ELF-1 (cell line): Measurements from ENCODE around the gene CPA5.

ENCODE experiments used
- DNase-seq: peaks from one replicate; pipeline ENCODE4 v3.0.0-alpha.2; 2016; ENCODE audit warnings: low read depth, low spot score

The CPA5 gene

DNA sequence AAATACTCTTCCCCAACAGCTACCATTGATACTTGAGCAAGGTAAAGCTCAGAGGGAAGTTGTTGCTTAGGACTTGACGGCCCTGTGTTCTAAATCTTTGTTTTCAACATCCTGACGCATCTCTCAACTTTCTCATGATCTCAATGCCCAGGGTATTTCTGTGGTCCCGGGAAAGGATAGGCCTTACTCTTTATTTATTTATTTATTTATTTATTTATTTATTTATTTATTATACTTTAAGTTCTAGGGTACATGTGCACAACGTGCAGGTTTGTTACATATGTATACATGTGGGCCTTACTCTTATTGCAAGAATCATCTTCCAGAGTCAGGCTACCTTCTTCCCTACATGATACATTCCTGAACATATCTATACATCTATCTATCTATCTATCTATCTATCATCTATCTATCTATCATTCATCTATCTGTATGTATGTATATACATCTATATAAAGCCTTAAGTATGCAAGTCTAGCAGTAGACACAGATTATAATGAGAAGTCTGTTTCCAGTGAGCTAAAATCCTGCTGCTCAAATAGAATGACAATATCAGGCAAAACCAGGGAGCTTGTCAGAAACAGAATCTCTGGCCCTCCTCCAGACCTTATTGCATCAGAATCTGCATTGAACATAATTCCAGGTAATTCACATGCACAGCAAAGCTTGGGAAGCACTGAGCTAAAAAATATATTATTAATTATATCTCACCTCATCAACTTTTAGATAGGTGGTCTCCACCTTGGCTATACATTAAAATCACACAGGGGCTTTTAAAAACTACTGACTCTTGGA is 12.2 kb upstream of the CPA5 start:
- DNase-seq, result no peak

GRCh38 chr7:130333832-130334231 is 10.8 kb upstream of the CPA5 start:
- DNase-seq, result no peak

DNA sequence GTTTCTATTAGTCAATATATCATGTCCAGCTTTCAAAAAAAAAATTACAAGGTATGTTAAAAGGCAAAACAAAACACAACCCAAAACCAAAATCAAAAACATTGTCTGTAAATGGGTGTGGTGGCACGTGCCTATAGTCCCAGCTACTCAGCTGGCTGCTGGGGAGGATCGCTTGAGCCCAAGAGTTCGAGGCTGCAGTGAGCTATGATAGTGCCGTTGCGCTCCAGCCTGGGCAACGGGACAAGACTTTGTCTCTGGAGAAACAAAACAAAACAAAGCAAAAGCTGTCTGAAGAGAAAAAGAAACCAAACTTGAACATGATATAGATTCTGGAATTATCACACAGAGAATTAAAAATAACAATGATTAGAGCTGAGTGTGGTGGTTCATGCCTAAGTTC is 10.3 kb upstream of the CPA5 start:
- DNase-seq, result no peak

DNA sequence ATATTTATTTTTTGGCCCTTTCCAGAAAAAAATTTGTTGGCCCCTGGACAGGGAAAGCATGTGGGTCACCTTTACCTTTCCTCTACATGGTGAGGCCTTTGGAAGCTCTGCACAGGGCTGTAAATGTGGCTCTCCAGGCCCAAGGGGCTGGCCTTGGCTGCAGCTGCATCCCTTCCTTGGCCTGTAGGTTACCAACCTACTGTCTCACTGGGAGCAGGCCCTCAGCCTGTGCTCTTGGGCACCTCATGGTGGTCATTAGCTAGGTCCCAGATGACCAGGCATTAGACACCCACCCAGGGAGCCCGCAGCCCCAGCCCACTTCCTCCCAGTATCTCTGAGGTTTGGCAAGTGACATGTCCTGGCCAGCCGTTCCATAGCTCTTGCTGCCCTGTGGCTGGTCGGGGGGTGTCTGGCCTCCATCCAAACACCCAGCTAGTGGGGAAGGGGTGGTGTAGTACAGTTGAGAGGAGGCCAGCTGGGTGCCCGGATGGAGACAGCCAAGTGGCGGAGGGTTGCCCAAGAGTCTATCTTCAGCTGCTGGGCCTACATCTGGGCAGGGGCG is 7.1 kb upstream of the CPA5 start:
- DNase-seq, result no peak

- no peak for DNase-seq
Observed at GRCh38 chr7:130338233-130338632, 6.4 kb upstream of the CPA5 start.

- no peak for DNase-seq
Observed at GRCh38 chr7:130341882-130342281, 2.7 kb upstream of the CPA5 start.

- no peak for DNase-seq
Observed at GRCh38 chr7:130342701-130343380, 1.8 kb upstream of the CPA5 start.

GRCh38 chr7:130345136-130345535 is 520 bp downstream of the CPA5 start:
- peak; percentile 49 for DNase-seq

DNA sequence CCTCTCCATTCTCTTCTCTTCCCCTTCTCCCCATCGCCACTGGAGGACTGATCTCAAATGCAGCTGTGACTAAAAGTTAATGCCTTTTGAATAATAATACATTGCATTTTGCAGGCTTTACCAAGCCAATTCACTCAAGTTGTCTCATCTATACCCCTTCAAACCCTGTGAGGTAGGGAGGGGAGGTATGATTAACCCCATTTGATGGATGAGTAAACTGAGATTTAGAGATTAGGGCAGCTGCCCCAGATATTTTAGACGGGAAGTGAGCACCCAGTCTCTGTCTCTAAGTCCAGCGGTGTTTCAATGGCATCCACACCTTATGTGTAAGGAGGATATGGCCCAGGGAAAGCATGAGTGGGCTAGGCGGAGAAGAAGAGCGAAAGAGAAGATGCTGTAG is 1.1 kb downstream of the CPA5 start:
- no peak for DNase-seq

GRCh38 chr7:130346177-130346905 is 1.7 kb downstream of the CPA5 start:
- no peak for DNase-seq

GRCh38 chr7:130346941-130347340 is 2.3 kb downstream of the CPA5 start:
- no peak for DNase-seq

DNA sequence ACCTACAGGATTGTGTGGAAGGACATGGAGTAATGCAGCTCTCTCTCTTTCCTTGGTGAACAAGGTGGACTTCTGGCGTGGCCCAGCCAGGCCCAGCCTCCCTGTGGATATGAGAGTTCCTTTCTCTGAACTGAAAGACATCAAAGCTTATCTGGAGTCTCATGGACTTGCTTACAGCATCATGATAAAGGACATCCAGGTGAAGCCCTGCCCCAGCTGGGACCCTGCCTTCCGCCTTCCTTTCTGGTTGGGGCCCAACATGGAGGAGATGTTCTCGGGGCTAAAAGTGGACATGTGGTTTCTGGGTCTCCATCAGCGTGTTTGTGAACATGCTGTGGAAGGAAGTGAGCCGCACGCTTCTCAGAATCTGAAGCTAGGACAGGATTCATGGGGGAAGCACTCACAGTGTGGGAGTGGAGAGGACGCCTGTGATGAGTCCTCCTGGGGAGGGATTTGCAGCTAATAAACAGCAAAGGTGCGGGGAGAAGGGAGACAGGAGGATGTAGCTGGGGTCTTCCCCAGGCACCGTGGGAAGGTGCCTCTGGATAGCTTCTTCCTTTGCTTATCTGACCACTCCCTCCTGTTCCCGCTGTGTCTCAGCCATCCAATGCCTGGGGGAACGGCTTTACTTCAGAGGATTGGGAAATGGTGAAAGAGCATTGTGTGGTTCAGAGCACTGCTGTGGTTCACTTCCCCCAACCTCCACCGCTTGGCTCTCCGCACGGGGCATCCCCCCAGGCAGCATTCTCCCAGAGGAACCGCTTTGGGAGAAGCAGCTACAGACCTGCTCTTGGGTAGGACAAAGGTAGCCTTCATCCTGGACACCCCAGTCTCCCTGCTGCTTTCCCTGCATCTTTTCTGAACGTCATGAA is 5.5 kb downstream of the CPA5 start:
- peak; percentile 96 for DNase-seq

GRCh38 chr7:130350945-130351790 is 6.6 kb downstream of the CPA5 start:
- DNase-seq, result peak; percentile 83

DNA sequence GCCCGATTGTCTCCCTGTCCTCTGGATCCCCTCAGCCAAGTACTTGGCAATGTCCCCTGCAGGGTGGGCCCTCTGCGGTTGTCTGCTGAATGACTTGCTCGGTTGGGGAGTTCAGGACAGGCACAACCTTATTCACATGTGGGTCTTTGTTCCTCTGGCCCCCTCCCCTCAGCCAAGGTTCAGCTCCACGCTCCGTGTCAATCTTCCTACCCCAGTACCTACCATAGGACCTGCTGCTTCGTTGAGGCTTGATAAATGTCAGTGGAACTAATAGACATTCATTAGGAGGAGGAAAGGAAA is 7.1 kb downstream of the CPA5 start:
- DNase-seq, result peak; percentile 32

DNA sequence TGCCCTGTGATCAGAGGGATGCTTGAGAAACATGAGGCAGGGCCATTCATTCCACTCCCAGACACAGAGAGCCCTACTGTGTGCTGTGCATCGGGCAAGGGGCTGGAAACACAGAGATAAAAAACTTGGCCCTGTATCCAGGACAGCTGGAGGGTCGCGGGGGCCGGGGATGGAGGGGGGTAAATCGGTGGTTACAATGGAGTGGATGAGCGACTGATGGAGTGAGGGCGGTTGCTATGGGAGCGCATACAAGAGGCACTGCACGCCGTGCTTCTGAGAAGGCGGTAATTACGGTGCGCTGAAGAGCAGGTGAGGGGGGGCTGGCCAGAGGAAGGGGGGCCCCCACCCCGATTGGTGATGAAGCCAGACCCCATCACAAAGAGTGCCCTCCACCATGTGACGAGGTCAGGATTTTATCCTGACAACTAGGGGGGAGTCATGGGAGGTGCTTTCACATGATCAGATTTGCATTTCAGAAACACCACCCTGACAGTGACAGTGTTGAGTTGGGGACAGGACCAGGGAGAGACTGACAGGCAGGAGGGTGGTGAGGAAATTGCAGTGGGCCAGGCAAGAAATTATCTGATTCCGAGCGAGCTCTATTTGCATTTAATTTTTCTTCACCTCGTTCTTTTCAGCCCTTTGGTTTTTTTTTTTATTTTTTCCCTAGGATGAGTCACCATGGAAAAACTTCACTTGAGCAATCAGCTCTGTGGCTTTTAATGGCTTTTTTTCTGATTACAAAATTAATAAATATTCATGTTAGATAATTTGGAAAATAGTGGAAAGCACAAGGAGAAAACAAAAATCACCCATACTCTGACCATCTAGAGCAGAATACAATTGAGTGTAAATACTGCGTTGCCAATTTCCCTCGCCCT is 7.8 kb downstream of the CPA5 start:
- DNase-seq, result no peak

GRCh38 chr7:130353196-130353595 is 8.6 kb downstream of the CPA5 start:
- DNase-seq, result no peak

- peak; percentile 97 for DNase-seq
Observed at GRCh38 chr7:130356121-130356875, 11.7 kb downstream of the CPA5 start.

GRCh38 chr7:130356876-130357611 is 12.4 kb downstream of the CPA5 start:
- DNase-seq, result no peak
